ENCODE measurements around the gene FPGS. TPM values are rescaled to one million over a fixed set of nuclear protein-coding genes. Genes with fewer than 3 reads are reported as not detected.
"Not testable (repeated sequence)": the region's sequence is repeated elsewhere in the genome, so short reads cannot be mapped to it uniquely, and the experiment has no call there.

FPGS gene
- total RNA-seq, 4 donors from 2014 or later = 46.1 to 105 (median 71.5) TPM

- peak overlapping the region in 1 of 4 donors; percentile 8 for H3K4me3 ChIP-seq
- H3K27me3 ChIP-seq = no peaks in the 10 kb centered on the region
- peaks cover 0 to 39% (median 2%) of the 10 kb centered on the region in 4 donors for H3K4me1 ChIP-seq
- TF ChIP-seq POLR2A (IDR thresholded peaks at IDR 0.05) = no peak
- TF ChIP-seq, protein P1, sequence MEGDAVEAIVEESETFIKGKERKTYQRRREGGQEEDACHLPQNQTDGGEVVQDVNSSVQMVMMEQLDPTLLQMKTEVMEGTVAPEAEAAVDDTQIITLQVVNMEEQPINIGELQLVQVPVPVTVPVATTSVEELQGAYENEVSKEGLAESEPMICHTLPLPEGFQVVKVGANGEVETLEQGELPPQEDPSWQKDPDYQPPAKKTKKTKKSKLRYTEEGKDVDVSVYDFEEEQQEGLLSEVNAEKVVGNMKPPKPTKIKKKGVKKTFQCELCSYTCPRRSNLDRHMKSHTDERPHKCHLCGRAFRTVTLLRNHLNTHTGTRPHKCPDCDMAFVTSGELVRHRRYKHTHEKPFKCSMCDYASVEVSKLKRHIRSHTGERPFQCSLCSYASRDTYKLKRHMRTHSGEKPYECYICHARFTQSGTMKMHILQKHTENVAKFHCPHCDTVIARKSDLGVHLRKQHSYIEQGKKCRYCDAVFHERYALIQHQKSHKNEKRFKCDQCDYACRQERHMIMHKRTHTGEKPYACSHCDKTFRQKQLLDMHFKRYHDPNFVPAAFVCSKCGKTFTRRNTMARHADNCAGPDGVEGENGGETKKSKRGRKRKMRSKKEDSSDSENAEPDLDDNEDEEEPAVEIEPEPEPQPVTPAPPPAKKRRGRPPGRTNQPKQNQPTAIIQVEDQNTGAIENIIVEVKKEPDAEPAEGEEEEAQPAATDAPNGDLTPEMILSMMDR (IDR thresholded peaks at IDR 0.05) = no peak
- H3K27ac ChIP-seq = peak overlapping the region; percentile 71 to 89 (median 81)
- H3K9me3 ChIP-seq = no peaks in the 10 kb centered on the region
- peak in 2 of 3 donors; percentile 52 to 65 for DNase-seq
- H3K36me3 ChIP-seq = no peaks in the 10 kb centered on the region
These were observed 33.4 kb downstream of the FPGS start for GRCh38 chr9:127835991-127836516.

- not testable (repeated sequence) for H3K36me3 ChIP-seq, DNase-seq, H3K9me3 ChIP-seq, H3K27me3 ChIP-seq, H3K4me3 ChIP-seq
- peak overlapping the region; percentile 71 to 89 (median 81) for H3K27ac ChIP-seq
- peaks cover 0 to 39% (median 2%) of the 10 kb centered on the region in 4 donors for H3K4me1 ChIP-seq
These were observed 33.9 kb downstream of the FPGS start for GRCh38 chr9:127836561-127836960.

GRCh38 chr9:127837346-127837745, 34.7 kb downstream of the FPGS start:
- peak in 1 of 3 donors; percentile 35 for DNase-seq
- H3K9me3 ChIP-seq = no peaks in the 10 kb centered on the region
- peak overlapping the region; percentile 71 to 89 (median 81) for H3K27ac ChIP-seq
- H3K36me3 ChIP-seq = no peaks in the 10 kb centered on the region
- no peak overlapping the region for H3K4me3 ChIP-seq
- H3K4me1 ChIP-seq = peaks cover 0 to 39% (median 2%) of the 10 kb centered on the region in 4 donors
- H3K27me3 ChIP-seq = no peaks in the 10 kb centered on the region
- TF ChIP-seq POLR2A (IDR thresholded peaks at IDR 0.05) = no peak
- TF ChIP-seq, protein P1 (IDR thresholded peaks at IDR 0.05) = no peak

DNA sequence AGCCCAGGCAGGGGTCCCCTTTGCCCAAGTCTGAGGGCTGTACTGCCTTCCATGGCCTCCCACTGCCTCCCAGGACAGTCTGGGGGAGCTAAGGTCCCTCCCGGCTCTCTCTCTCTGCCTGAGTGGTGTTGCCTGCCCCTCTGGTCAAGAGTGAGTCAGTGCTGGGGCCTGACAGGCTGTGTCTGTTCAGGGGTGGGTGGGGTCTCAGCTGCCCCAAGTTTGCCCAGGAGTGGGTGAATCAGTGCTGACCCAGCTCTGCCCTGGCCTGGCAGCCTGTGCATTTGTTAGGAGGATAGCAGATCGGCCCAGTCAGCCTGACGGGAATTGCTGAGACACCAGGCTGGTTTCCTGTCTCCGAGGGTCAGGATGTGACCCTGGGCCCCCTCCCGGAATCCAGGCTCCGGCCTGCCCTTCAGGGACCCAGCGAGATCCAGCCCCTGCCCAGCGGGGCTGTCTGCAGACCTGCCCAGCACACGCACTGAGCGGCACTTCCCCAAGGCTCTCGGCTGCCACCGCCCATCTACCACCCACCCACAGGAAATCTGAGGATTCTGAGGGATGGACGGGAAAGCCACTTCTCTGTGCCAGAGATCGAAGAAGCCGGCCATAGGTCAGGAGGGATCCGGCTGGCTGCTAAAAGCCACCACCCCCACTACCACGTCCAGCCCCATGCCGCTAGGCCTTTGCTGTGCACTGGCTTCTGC, 35.8 kb downstream of the FPGS start:
- Histone ChIP-seq H3K36me3 (no peaks in the 10 kb centered on the region), H3K27me3 (no peaks in the 10 kb centered on the region), H3K27ac (peak overlapping the region; percentile 71 to 89 (median 81)), H3K4me3 (no peak overlapping the region), H3K4me1 (peaks cover 0 to 34% (median 2%) of the 10 kb centered on the region in 4 donors), H3K9me3 (no peaks in the 10 kb centered on the region)
- TF ChIP-seq, protein P1 (IDR thresholded peaks at IDR 0.05) = no peak
- TF ChIP-seq POLR2A (IDR thresholded peaks at IDR 0.05) = no peak
- peak in 2 of 3 donors; percentile 27 to 71 for DNase-seq

- H3K27ac ChIP-seq = peak overlapping the region in 1 of 4 donors; percentile 3
- no peaks in the 10 kb centered on the region for H3K27me3 ChIP-seq
- H3K9me3 ChIP-seq = no peaks in the 10 kb centered on the region
- no peaks in the 10 kb centered on the region for H3K36me3 ChIP-seq
- peaks cover 0 to 25% (median 2%) of the 10 kb centered on the region in 4 donors for H3K4me1 ChIP-seq
- no peak overlapping the region for H3K4me3 ChIP-seq
- TF ChIP-seq POLR2A (IDR thresholded peaks at IDR 0.05) = no peak
- TF ChIP-seq, protein P1 (IDR thresholded peaks at IDR 0.05) = no peak
- DNase-seq = no peak
These were observed 38.6 kb downstream of the FPGS start for GRCh38 chr9:127841087-127841835.
